Upper lobe of left lung (tissue), 4 donors: ENCODE results near the gene WNT6.

Experiments
- POLR2A ChIP-seq, 4 donors: fragments of 450-650 bp; IDR thresholded peaks; one replicate each; pipeline ENCODE4 v1.5.1; 2016 to 2017; ENCODE audit warnings: antibody characterized with exemption in 4 of 4, mild to moderate bottlenecking in 2 of 4
- POLR2AphosphoS5 ChIP-seq, 2 donors: sonication (generic); formaldehyde crosslinking; IDR thresholded peaks; one replicate each; pipeline ENCODE4 v1.5.1; 2017; ENCODE audit warnings: antibody characterized with exemption in 2 of 2
- TF ChIP-seq, protein P1 (sequence below), 6 experiments: fragments of 450-650 bp in 4 of 6; fragments of 200-600 bp in 2 of 6; sonication (generic) in 2 of 6; IDR thresholded peaks; one replicate each; pipeline ENCODE4 v1.5.1; 2016 to 2019; ENCODE audit warnings: antibody characterized with exemption in 6 of 6

DNA sequence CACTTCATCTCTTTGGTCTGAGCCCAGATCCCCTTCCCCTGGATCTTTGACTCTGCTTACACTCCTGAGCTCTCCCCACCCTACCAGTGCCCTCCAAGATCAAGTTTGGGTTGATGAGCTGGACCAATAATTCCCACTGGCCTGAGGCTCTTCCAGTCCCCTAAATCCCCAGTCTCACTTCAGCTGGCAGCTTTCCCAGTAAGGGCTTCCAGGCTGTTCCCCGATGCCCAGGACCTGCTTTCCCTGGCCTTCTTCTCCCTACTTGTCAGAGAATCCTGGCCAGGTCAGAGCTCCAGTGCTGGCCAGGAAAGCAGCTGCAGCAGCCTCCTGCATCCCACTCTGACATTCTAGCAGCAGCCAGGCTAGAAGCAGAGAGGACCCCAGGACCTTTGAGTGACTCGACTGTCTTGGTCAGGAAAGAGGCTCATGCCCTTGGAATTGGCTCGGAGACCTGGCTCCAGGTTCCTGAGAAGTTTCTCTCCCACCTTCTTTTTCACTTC lies 3.5 kb downstream of the WNT6 start:
- TF ChIP-seq POLR2AphosphoS5 (IDR thresholded peaks at IDR 0.05) (no peak), POLR2A (IDR thresholded peaks at IDR 0.05) (no peak)
- TF ChIP-seq, protein P1, sequence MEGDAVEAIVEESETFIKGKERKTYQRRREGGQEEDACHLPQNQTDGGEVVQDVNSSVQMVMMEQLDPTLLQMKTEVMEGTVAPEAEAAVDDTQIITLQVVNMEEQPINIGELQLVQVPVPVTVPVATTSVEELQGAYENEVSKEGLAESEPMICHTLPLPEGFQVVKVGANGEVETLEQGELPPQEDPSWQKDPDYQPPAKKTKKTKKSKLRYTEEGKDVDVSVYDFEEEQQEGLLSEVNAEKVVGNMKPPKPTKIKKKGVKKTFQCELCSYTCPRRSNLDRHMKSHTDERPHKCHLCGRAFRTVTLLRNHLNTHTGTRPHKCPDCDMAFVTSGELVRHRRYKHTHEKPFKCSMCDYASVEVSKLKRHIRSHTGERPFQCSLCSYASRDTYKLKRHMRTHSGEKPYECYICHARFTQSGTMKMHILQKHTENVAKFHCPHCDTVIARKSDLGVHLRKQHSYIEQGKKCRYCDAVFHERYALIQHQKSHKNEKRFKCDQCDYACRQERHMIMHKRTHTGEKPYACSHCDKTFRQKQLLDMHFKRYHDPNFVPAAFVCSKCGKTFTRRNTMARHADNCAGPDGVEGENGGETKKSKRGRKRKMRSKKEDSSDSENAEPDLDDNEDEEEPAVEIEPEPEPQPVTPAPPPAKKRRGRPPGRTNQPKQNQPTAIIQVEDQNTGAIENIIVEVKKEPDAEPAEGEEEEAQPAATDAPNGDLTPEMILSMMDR (IDR thresholded peaks at IDR 0.05): no peak
